Psoas muscle (tissue), 8 donors: Measurements from ENCODE around the gene IL9. TPM values are rescaled to one million over a fixed set of nuclear protein-coding genes. Genes with fewer than 3 reads are reported as not detected.

Source experiments
- ATAC-seq, 4 donors: fragments of 200-7000 bp; cut with Tn5 transposase; one replicate each; pipeline ENCODE4 v1.9.1; 2020; ENCODE audit warnings: moderate library complexity in 3 of 4, mild to moderate bottlenecking in 2 of 4
- DNase-seq, 2 donors: peaks; one replicate each; pipeline ENCODE4 v3.0.0-alpha.2; 2020
- H3K27ac ChIP-seq: fragments of 200-600 bp; one replicate; pipeline ENCODE4 v1.8.0; 2022
- H3K27me3 ChIP-seq, 3 donors: fragments of 200-600 bp in 1 of 3; one replicate each; pipeline versions ENCODE4 v1.6.1 to v1.8.0; 2013 to 2022; ENCODE audit warnings: low read length in 2 of 3, mild to moderate bottlenecking in 2 of 3, moderate library complexity in 1 of 3; ENCODE audit not compliant: insufficient read depth in 3 of 3
- H3K36me3 ChIP-seq, 2 donors: fragments of 200-600 bp in 1 of 2; one replicate each; pipeline versions ENCODE4 v1.6.1 to v1.8.0; 2013 to 2022; ENCODE audit warnings: low read depth in 1 of 2, mild to moderate bottlenecking in 1 of 2, moderate library complexity in 1 of 2; ENCODE audit not compliant: insufficient read depth in 1 of 2
- H3K4me1 ChIP-seq: fragments of 200-600 bp; one replicate; pipeline ENCODE4 v1.8.0; 2022
- H3K4me3 ChIP-seq: fragments of 200-600 bp; one replicate; pipeline ENCODE4 v1.8.0; 2022; ENCODE audit warnings: mild to moderate bottlenecking
- H3K9me3 ChIP-seq: fragments of 200-600 bp; one replicate; pipeline ENCODE4 v1.8.0; 2022
- WGBS, 3 donors: extraction: QIAGEN DNeasy Blood & Tissue Kit; methylation state at CpG; one replicate each; pipeline versions ENCODE4 v1.1.6 to v1.1.7; 2013; 5-methylcytosine and 5-hydroxymethylcytosine counted together
- intact Hi-C, 2 donors: fragments of 100-400 bp; cut with DNase I; formaldehyde crosslinking; loops; one replicate each; pipeline versions ENCODE4 v1.11.0 to v1.14.2; 2022
- polyA plus RNA-seq, 3 donors: library from polyadenylated mRNA; stranded (reverse); fragments of 200-250 nt; gene quantifications; one replicate each; pipeline ENCODE4 v1.2.3, GENCODE V29; 2013
- total RNA-seq, 4 donors: library from RNA; stranded (reverse); fragmentation: NEBNext Ultra II Directional in 2 of 4; extraction: Animal tissue kit (Norgen Biotek cat#: 25700) in 2 of 4; gene quantifications; one replicate each; pipeline versions ENCODE4 v1.2.1 to v1.2.4, GENCODE V29; 2021 to 2023
- TF ChIP-seq, protein P1 (sequence below): fragments of 200-600 bp; IDR thresholded peaks from one replicate; pipeline ENCODE4 v1.8.0; 2022; ENCODE audit warnings: antibody characterized with exemption
- donor health status: healthy with polysubstance abuse.
- donor health status: DM: no; HTN: no; CAD: no; lungs with moderate emphysema.
- donor health status: Bipolar disorder and iron deficiency.
- donor health status: healthy.
- donor health status: DM: yes; HTN: yes; CAD: no.
- donor health status: DM: no; HTN: no; CAD: no.
- donor health status: DM: no; HTN: no; CAD: no.
- donor health status: DM: yes; HTN: yes; CAD: no.

IL9 gene
- total and polyA plus RNA-seq, 7 donors = not detected

DNA sequence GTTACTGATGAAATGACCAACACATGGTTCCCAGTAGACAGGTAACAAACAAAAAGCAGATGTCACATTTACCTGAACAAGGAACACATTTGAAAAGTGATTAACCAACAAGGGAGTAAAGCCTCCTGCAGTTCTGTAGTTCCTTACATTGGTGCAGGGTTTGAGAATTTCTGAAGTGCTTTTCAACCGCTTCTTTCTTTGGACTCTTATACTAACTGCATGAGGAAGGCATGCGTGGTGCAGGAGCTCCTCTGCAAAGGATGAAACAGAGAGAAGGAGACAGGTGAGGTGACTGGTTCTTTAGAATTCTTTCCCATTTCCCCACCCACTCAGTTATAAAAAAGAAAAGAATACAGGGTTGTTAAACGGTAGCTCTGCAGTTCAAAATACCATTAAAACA, 4.6 kb upstream of the IL9 start:
- no peak for DNase-seq
- no peaks in the 10 kb centered on the region for H3K4me1 ChIP-seq
- H3K27me3 ChIP-seq = peaks cover 0 to 9% (median 0%) of the 10 kb centered on the region in 3 donors
- 64 to 69% (median 67%) methylated on average over 3 of the region's 3 CpGs for WGBS, 3 donors
- intact Hi-C loops = no loop called here
- H3K36me3 ChIP-seq = no peaks in the 10 kb centered on the region
- H3K27ac ChIP-seq = no peak overlapping the region
- no peaks in the 10 kb centered on the region for H3K9me3 ChIP-seq
- no peak for ATAC-seq
- TF ChIP-seq, protein P1, sequence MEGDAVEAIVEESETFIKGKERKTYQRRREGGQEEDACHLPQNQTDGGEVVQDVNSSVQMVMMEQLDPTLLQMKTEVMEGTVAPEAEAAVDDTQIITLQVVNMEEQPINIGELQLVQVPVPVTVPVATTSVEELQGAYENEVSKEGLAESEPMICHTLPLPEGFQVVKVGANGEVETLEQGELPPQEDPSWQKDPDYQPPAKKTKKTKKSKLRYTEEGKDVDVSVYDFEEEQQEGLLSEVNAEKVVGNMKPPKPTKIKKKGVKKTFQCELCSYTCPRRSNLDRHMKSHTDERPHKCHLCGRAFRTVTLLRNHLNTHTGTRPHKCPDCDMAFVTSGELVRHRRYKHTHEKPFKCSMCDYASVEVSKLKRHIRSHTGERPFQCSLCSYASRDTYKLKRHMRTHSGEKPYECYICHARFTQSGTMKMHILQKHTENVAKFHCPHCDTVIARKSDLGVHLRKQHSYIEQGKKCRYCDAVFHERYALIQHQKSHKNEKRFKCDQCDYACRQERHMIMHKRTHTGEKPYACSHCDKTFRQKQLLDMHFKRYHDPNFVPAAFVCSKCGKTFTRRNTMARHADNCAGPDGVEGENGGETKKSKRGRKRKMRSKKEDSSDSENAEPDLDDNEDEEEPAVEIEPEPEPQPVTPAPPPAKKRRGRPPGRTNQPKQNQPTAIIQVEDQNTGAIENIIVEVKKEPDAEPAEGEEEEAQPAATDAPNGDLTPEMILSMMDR = no peak
- no peak overlapping the region for H3K4me3 ChIP-seq

DNA sequence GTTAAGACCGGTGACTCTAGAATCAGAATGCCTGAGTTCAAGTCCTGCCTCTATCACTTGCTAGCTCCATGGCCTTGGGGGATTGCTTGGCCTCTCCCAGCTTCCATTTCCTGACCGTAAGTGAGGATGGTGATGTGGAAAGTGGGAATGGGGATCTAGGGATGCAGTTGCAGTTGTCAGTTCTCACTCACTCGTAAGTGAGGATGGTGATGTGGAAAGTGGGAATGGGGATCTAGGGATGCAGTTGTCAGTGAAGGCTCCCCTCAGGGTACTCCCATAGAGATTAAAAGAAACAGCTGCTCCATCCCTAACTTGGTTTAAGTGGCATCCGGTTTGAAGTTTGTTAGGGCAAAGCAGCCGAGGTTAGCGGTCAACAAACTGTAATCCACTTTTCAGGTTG, 3.0 kb upstream of the IL9 start:
- DNase-seq = no peak
- H3K27ac ChIP-seq = no peak overlapping the region
- H3K9me3 ChIP-seq = no peaks in the 10 kb centered on the region
- intact Hi-C loops = loop anchor here in 1 of 2 donors (10.0 kb wide), 1 partner anchor 166 kb away; no protein-coding TSS in a partner anchor
- no peaks in the 10 kb centered on the region for H3K36me3 ChIP-seq
- ATAC-seq = no peak
- TF ChIP-seq, protein P1 = no peak
- H3K4me1 ChIP-seq = no peaks in the 10 kb centered on the region
- no peak overlapping the region for H3K4me3 ChIP-seq
- WGBS, 3 donors = 78 to 81% (median 80%) methylated on average over 6 of the region's 6 CpGs
- H3K27me3 ChIP-seq = peaks cover 0 to 12% (median 0%) of the 10 kb centered on the region in 3 donors

DNA sequence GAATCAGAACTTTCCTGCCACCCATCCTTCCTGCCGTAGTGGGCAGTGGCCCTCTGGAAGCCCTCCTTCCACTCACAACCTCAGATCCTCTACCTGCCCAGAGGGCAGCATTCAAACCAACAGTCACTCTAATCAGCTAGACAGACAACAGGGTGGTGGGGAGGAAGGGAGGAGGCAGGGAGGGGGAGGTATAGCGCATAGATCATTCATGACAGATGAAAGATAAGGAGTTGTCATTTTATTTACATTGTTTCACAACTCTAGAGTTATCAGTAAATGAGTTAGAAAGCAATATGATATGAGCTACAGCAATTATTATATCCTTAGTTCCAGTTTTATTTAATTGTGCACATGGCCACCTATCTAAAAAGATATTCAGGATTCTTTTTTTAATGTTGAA, 852 bp downstream of the IL9 start:
- Histone ChIP-seq H3K27me3 (peaks cover 0 to 3% (median 0%) of the 10 kb centered on the region in 3 donors), H3K9me3 (no peaks in the 10 kb centered on the region), H3K36me3 (no peaks in the 10 kb centered on the region), H3K4me3 (no peak overlapping the region), H3K4me1 (no peaks in the 10 kb centered on the region), H3K27ac (no peak overlapping the region)
- DNase-seq (no peak), ATAC-seq (no peak)
- 75 to 80% (median 77%) methylated on average over 2 of the region's 2 CpGs for WGBS, 3 donors
- TF ChIP-seq, protein P1 = no peak
- intact Hi-C loops = loop anchor here in 1 of 2 donors (10.0 kb wide), 1 partner anchor 170 kb away; no protein-coding TSS in a partner anchor

DNA sequence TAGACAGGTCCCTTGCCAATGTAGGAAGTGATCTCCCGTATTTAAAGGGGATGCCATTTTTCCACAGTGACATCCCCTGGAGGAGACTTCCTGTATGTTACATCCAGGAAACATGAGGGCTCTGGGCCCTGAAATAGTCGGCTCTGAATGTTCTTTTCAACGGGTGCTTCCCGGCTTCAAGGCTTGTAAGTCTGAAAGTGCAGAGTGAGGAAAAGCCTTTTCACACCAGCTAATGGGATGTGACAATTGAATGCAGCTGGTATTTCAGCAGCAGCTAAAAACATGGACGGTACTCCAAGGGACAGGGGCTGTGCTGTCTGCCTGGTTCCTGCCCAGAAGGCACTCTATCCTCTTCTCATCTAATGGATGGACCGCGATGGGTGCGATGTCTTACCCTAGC, 1.4 kb downstream of the IL9 start:
- H3K4me1 ChIP-seq = no peaks in the 10 kb centered on the region
- no peaks in the 10 kb centered on the region for H3K9me3 ChIP-seq
- WGBS, 3 donors = 41 to 54% (median 52%) methylated on average over 8 of the region's 8 CpGs
- no peaks in the 10 kb centered on the region for H3K36me3 ChIP-seq
- H3K4me3 ChIP-seq = no peak overlapping the region
- intact Hi-C loops = loop anchor here in 1 of 2 donors (10.0 kb wide), 1 partner anchor 171 kb away; no protein-coding TSS in a partner anchor
- H3K27me3 ChIP-seq = peaks cover 0 to 3% (median 0%) of the 10 kb centered on the region in 3 donors
- TF ChIP-seq, protein P1 = no peak
- no peak overlapping the region for H3K27ac ChIP-seq
- DNase-seq (no peak), ATAC-seq (no peak)

- Histone ChIP-seq H3K27me3 (peaks cover 0 to 3% (median 0%) of the 10 kb centered on the region in 3 donors), H3K4me1 (no peaks in the 10 kb centered on the region), H3K27ac (no peak overlapping the region), H3K4me3 (no peak overlapping the region), H3K9me3 (no peaks in the 10 kb centered on the region), H3K36me3 (no peaks in the 10 kb centered on the region)
- ATAC-seq (no peak), DNase-seq (no peak)
- intact Hi-C loops = loop anchor here in 1 of 2 donors (10.0 kb wide), 1 partner anchor 173 kb away; no protein-coding TSS in a partner anchor
- TF ChIP-seq, protein P1 = no peak
Measured at GRCh38 chr5:135891791-135892190, 3.9 kb downstream of the IL9 start.
